PC-3 (cell line): ENCODE results near the gene ABCB7.

Experiments used
- CTCF ChIP-seq: fragments of 300-600 bp; sonication (generic); conservative IDR thresholded peaks from 2 replicates; pipeline ENCODE4 v1.5.1; 2017; ENCODE audit warnings: antibody characterized with exemption, low read depth, mild to moderate bottlenecking, low read length
- EZH2 ChIP-seq: fragments of 300-600 bp; sonication (generic); IDR thresholded peaks from one replicate; pipeline ENCODE4 v1.6.1; 2017; ENCODE audit warnings: antibody characterized with exemption, mild to moderate bottlenecking, low read length; ENCODE audit not compliant: unreplicated experiment
- EZH2phosphoT487 ChIP-seq: fragments of 300-600 bp; sonication (generic); IDR thresholded peaks from 2 replicates; pipeline ENCODE4 v1.6.1; 2018; ENCODE audit warnings: mild to moderate bottlenecking, antibody characterized with exemption, low read length, borderline replicate concordance

GRCh38 chrX:75132672-75133071 is 23.4 kb downstream of the ABCB7 start:
- TF ChIP-seq CTCF (no peak), EZH2 (no peak), EZH2phosphoT487 (no peak)
